H9 (cell line): ENCODE results near the gene KTN1. TPM values are rescaled to one million over a fixed set of nuclear protein-coding genes. Genes with fewer than 3 reads are reported as not detected.

Experiments used
- DNase-seq: peaks from one replicate; pipeline ENCODE4 v3.0.0-alpha.2; 2017
- H2AFZ ChIP-seq: one replicate; pipeline ENCODE4 v1.6.1; 2013; ENCODE audit warnings: mild to moderate bottlenecking, low read length, control low read depth, moderate library complexity
- H2AK5ac ChIP-seq: 2 replicates; pipeline ENCODE4 v1.6.1; 2013; ENCODE audit warnings: low read length, control low read depth, mixed read lengths; ENCODE audit not compliant: insufficient read length
- H2BK120ac ChIP-seq: one replicate; pipeline ENCODE4 v1.6.1; 2013; ENCODE audit warnings: low read depth, mild to moderate bottlenecking, low read length, control low read depth, inconsistent platforms; ENCODE audit not compliant: poor library complexity, severe bottlenecking
- H2BK12ac ChIP-seq: 2 replicates; pipeline ENCODE4 v1.6.1; 2013; ENCODE audit warnings: low read length, control low read depth, mixed read lengths, low read depth; ENCODE audit not compliant: insufficient read length
- H2BK15ac ChIP-seq: 2 replicates; pipeline ENCODE4 v1.6.1; 2013; ENCODE audit warnings: low read depth, low read length, control low read depth
- H2BK20ac ChIP-seq: one replicate; pipeline ENCODE4 v1.6.1; 2013; ENCODE audit warnings: low read depth, mild to moderate bottlenecking, low read length, control low read depth, inconsistent platforms; ENCODE audit not compliant: poor library complexity, severe bottlenecking
- H2BK5ac ChIP-seq: 2 replicates; pipeline ENCODE4 v1.6.1; 2013; ENCODE audit warnings: low read length, control low read depth, mixed read lengths; ENCODE audit not compliant: insufficient read length
- H3K14ac ChIP-seq: 2 replicates; pipeline ENCODE4 v1.6.1; 2013; ENCODE audit warnings: low read length, control low read depth; ENCODE audit not compliant: insufficient read depth
- H3K18ac ChIP-seq: 2 replicates; pipeline ENCODE4 v1.6.1; 2013; ENCODE audit warnings: low read depth, mild to moderate bottlenecking, mixed read lengths, low read length, control low read depth; ENCODE audit not compliant: insufficient read length
- H3K23ac ChIP-seq: 2 replicates; pipeline ENCODE4 v1.6.1; 2013; ENCODE audit warnings: low read length, control low read depth, mixed read lengths, low read depth; ENCODE audit not compliant: insufficient read length
- H3K23me2 ChIP-seq: 2 replicates; pipeline ENCODE4 v1.6.1; 2013; ENCODE audit warnings: low read depth, mild to moderate bottlenecking, mixed read lengths, low read length, control low read depth; ENCODE audit not compliant: insufficient read length, poor library complexity, severe bottlenecking
- H3K27ac ChIP-seq: 2 replicates; pipeline ENCODE4 v1.5.1; 2013; ENCODE audit warnings: low read length, control low read depth, mixed read lengths, low read depth; ENCODE audit not compliant: insufficient read length
- H3K27me3 ChIP-seq: 2 replicates; pipeline ENCODE4 v1.6.1; 2013; ENCODE audit warnings: low read length, control low read depth, inconsistent platforms; ENCODE audit not compliant: insufficient read depth
- H3K4ac ChIP-seq: 2 replicates; pipeline ENCODE4 v1.6.1; 2013; ENCODE audit warnings: low read depth, mild to moderate bottlenecking, control low read depth, inconsistent platforms, low read length, moderate library complexity
- H3K4me1 ChIP-seq: 2 replicates; pipeline ENCODE4 v1.6.1; 2013; ENCODE audit warnings: low read length, control low read depth, inconsistent platforms; ENCODE audit not compliant: insufficient read depth
- H3K4me2 ChIP-seq: 2 replicates; pipeline ENCODE4 v1.6.1; 2013; ENCODE audit warnings: low read length, control low read depth, mixed read lengths; ENCODE audit not compliant: insufficient read length, insufficient read depth
- H3K56ac ChIP-seq: 2 replicates; pipeline ENCODE4 v1.6.1; 2013; ENCODE audit warnings: low read depth, mild to moderate bottlenecking, mixed read lengths, low read length, control low read depth; ENCODE audit not compliant: insufficient read length
- H3K79me1 ChIP-seq: 2 replicates; pipeline ENCODE4 v1.6.1; 2013; ENCODE audit warnings: low read depth, mild to moderate bottlenecking, moderate library complexity, low read length, control low read depth, inconsistent platforms; ENCODE audit not compliant: insufficient read depth, poor library complexity, severe bottlenecking
- H3K79me2 ChIP-seq: 2 replicates; pipeline ENCODE4 v1.6.1; 2013; ENCODE audit warnings: low read length, control low read depth, inconsistent platforms; ENCODE audit not compliant: insufficient read depth
- H3K9ac ChIP-seq: 2 replicates; pipeline ENCODE4 v1.6.1; 2013; ENCODE audit warnings: low read length, control low read depth, mixed read lengths; ENCODE audit not compliant: insufficient read length; ENCODE audit errors: extremely low read depth
- H3K9me3 ChIP-seq: one replicate; pipeline ENCODE4 v1.6.1; 2013; ENCODE audit warnings: low read depth, low read length, inconsistent platforms; ENCODE audit not compliant: control insufficient read depth
- H3T11ph ChIP-seq: one replicate; pipeline ENCODE4 v1.6.1; 2013; ENCODE audit warnings: mild to moderate bottlenecking, low read length, control low read depth, inconsistent platforms
- H4K20me1 ChIP-seq: one replicate; pipeline ENCODE4 v1.6.1; 2013; ENCODE audit not compliant: control insufficient read depth, insufficient read length, insufficient read depth
- H4K5ac ChIP-seq: 2 replicates; pipeline ENCODE4 v1.6.1; 2013; ENCODE audit warnings: low read depth, mild to moderate bottlenecking, mixed read lengths, low read length, control low read depth; ENCODE audit not compliant: insufficient read length
- H4K8ac ChIP-seq: replicated peaks from 2 replicates; pipeline ENCODE4 v1.6.1; 2013; ENCODE audit warnings: low read length, control low read depth, mixed read lengths, low read depth; ENCODE audit not compliant: insufficient read length
- H4K91ac ChIP-seq: 2 replicates; pipeline ENCODE4 v1.6.1; 2013; ENCODE audit warnings: low read depth, mild to moderate bottlenecking, moderate library complexity, mixed read lengths, low read length, control low read depth; ENCODE audit not compliant: insufficient read length
- H3K27ac Mint-ChIP-seq, 3 experiments: 2 replicates in 2 of 3; 3 replicates in 1 of 3; pipeline ENCODE4 v1.8.0; 2020 to 2021; ENCODE audit warnings: mixed read lengths in 3 of 3, mild to moderate bottlenecking in 1 of 3, moderate library complexity in 1 of 3
- H3K27me3 Mint-ChIP-seq: 2 replicates; pipeline ENCODE4 v1.8.0; 2021; ENCODE audit warnings: low read depth, mild to moderate bottlenecking, moderate library complexity, mixed read lengths
- H3K36me3 Mint-ChIP-seq, 3 experiments: 2 replicates in 2 of 3; 3 replicates in 1 of 3; pipeline ENCODE4 v1.8.0; 2020 to 2021; ENCODE audit warnings: low read depth in 3 of 3, mixed read lengths in 3 of 3; ENCODE audit not compliant: insufficient read depth in 1 of 3
- H3K4me1 Mint-ChIP-seq, 2 experiments: 2 replicates each; pipeline ENCODE4 v1.8.0; 2020; ENCODE audit warnings: mixed read lengths in 2 of 2
- H3K4me3 Mint-ChIP-seq, 2 experiments: 2 replicates in 1 of 2; 3 replicates in 1 of 2; pipeline ENCODE4 v1.8.0; 2020 to 2021; ENCODE audit warnings: mild to moderate bottlenecking in 2 of 2, mixed read lengths in 2 of 2, moderate library complexity in 1 of 2
- H3K9me3 Mint-ChIP-seq, 2 experiments: 2 replicates in 1 of 2; 3 replicates in 1 of 2; pipeline ENCODE4 v1.8.0; 2020; ENCODE audit warnings: mild to moderate bottlenecking in 2 of 2, mixed read lengths in 2 of 2, moderate library complexity in 1 of 2
- CTCF ChIP-seq: fragments of 200-600 bp; sonication (generic); conservative IDR thresholded peaks from 3 replicates; pipeline ENCODE4 v1.8.0; 2021; ENCODE audit warnings: antibody characterized with exemption, mild to moderate bottlenecking
- WGBS: extraction: QIAGEN DNeasy Blood & Tissue Kit; methylation state at CpG from one replicate; pipeline ENCODE4 v1.1.7; 2013; ENCODE audit warnings: missing lambda C conversion rate, low lambda C conversion rate, mixed read lengths; ENCODE audit not compliant: insufficient read length; ENCODE audit errors: extremely low coverage; 5-methylcytosine and 5-hydroxymethylcytosine counted together
- total RNA-seq: library from RNA; stranded (reverse); gene quantifications from 2 replicates; pipeline ENCODE4 v1.2.1, GENCODE V29; 2021

KTN1 gene
- total RNA-seq, 1 experiment from 2014 or later, result 128 TPM

- no peaks in the 10 kb centered on the region for H4K20me1 ChIP-seq
- Mint-ChIP-seq H3K4me1 (peaks cover 10 to 14% of the 10 kb centered on the region in 2 experiments), H3K36me3 (peaks cover 3 to 9% (median 4%) of the 10 kb centered on the region in 3 experiments; a peak in 4 of 7 replicates), H3K27ac (no peak overlapping the region), H3K4me3 (no peak overlapping the region), H3K27me3 (no peaks in the 10 kb centered on the region), H3K9me3 (no peaks in the 10 kb centered on the region)
- no peak overlapping the region for H2AK5ac ChIP-seq
- WGBS, result no CpG with 5 or more reads among the region's 7 CpGs
- no peak for TF ChIP-seq CTCF
- no peak overlapping the region for H4K8ac ChIP-seq
- no peak overlapping the region for H3K23ac ChIP-seq
- H2BK15ac ChIP-seq, result no peak overlapping the region
- DNase-seq, result no peak
- no peak overlapping the region for H3K9ac ChIP-seq
- H3K79me1 ChIP-seq, result no peaks in the 10 kb centered on the region
- H3K27ac ChIP-seq, result no peak overlapping the region
- no peak overlapping the region for H3K4ac ChIP-seq
- H3K9me3 ChIP-seq, result no peaks in the 10 kb centered on the region
- H3K4me1 ChIP-seq, result no peaks in the 10 kb centered on the region
- no peak overlapping the region for H2AFZ ChIP-seq
- peaks cover 3% of the 10 kb centered on the region for H3K23me2 ChIP-seq
- no peak overlapping the region for H3K4me2 ChIP-seq
- H3K56ac ChIP-seq, result no peak overlapping the region
- H2BK120ac ChIP-seq, result no peak overlapping the region
- no peak overlapping the region for H4K91ac ChIP-seq
- H3K27me3 ChIP-seq, result no peaks in the 10 kb centered on the region
- H3K79me2 ChIP-seq, result no peaks in the 10 kb centered on the region; the same call in 1 of the 2 replicates
- H3K18ac ChIP-seq, result no peak overlapping the region
- no peak overlapping the region for H3K14ac ChIP-seq
- H3T11ph ChIP-seq, result no peak overlapping the region
- H2BK20ac ChIP-seq, result no peak overlapping the region
- H2BK5ac ChIP-seq, result no peak overlapping the region
- no peak overlapping the region for H2BK12ac ChIP-seq
- no peak overlapping the region for H4K5ac ChIP-seq
Measured at GRCh38 chr14:55574988-55575387, 5.0 kb upstream of the KTN1 start.
